HUDEP-2 (cell line): ENCODE data around the gene CD200.
"Not testable (repeated sequence)": the region's sequence is repeated elsewhere in the genome, so short reads cannot be mapped to it uniquely, and the experiment has no call there.

Experiments used
- DNase-seq, 76 experiments: peaks; one replicate each; lab custom pipeline; 2025; ENCODE audit not compliant: unreplicated experiment in 76 of 76; lab: John Stamatoyannopoulos, UW

Gene CD200

GRCh38 chr3:112357930-112358780 lies 25.2 kb downstream of the CD200 start:
- no peak for DNase-seq

GRCh38 chr3:112360561-112360960 lies 27.6 kb downstream of the CD200 start:
- no peak for DNase-seq

DNA sequence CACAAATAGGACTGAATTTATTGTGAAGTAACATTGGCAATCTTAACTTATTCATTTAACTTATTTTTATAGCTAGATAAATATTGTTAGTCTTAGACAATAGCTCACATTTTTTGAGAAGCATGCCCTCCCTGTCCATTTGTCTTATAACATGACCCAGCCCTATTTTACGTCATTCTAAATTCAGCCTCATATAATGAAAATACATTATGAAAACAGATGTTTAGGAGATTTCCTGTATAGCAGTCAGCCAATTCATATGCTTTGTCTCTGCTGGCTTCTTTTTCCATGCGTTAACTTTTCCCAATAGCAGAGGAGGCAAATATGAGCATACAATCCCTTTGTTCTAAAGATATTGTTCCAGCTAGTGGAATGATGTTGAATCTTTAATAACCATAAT lies 29.3 kb downstream of the CD200 start:
- DNase-seq = no peak

- DNase-seq = no peak
Measured at GRCh38 chr3:112364291-112364690, 31.3 kb downstream of the CD200 start.

- no peak for DNase-seq
Measured at GRCh38 chr3:112365035-112365434, 32.1 kb downstream of the CD200 start.

- DNase-seq = no peak
Measured at GRCh38 chr3:112365636-112366035, 32.7 kb downstream of the CD200 start.

- DNase-seq = no peak
Measured at GRCh38 chr3:112366522-112366921, 33.6 kb downstream of the CD200 start.

DNA sequence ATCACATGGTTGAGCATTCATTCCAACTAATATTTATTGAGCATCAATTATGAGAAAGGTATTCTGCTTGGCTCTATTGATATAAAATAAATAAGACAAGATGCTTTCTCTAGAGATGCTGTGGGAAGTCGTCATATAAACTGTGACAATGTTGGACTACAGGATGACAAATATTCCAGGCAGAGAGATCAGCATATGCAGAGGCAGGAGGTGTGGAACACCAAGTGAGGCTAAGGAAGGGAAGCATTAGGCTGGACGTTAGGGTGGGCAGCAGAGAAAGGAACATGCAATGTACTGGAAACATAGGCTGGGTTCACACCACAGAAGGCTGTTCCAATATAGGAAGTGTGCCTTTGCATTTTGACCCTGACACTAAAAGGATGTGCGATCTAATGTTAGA lies 38.6 kb downstream of the CD200 start:
- no peak for DNase-seq

DNA sequence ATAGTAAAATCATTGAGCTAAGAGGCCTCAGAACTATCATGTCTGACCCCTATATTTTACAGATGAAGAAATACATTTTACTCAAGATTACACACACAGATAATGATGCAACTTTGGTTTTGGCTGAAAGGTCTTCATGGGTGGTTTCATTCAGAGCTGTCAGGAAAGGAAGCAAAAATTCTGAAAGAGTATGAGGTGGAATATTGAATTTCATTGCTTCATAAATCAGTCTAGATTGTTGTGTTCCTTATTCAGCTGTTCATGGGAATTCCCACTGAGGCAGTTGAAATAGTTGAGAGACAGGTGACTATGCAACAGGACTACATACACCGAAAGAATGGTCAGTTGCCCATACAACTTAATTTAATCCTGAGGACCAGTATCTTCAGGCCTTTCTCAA lies 39.4 kb downstream of the CD200 start:
- no peak for DNase-seq

GRCh38 chr3:112373476-112373875 lies 40.5 kb downstream of the CD200 start:
- no peak for DNase-seq

DNA sequence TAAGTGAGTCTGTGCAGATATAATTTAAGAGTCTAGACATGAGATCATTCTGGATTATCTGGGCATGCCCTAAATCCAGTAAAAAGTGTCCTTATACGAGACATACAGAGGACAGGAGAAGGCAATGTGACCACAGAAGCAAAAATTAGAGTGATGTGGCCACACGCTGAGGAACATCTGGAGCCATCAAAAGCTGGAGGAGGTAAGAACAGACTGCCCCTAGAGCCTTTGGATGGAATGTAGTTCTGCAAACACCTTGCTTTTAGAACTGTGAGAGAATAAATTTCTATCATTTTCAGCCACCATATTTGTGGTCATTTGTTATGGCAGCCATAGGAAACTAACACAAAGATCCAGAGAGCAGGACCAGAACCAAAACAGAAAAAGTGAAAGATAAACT lies 41.0 kb downstream of the CD200 start:
- no peak for DNase-seq

DNA sequence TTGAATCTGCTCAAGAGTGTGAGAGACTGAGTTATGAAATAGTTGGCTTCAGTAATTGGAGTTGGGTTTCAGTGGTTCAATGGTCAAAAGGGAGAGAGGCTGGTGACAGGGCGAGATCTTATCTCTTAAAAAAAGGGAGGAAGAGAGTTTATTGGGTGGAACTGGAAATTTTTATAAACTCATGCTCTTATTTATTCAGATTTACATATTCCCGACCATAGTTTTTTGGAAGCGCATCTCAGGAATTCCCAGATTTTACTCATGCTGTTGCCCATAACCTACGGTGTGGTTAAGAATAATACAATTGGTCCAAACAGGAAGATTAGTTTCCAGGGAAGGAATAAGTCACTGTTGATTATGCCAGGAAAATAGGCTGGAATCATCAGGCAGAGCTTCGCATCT lies 41.4 kb downstream of the CD200 start:
- DNase-seq = no peak

- no peak for DNase-seq
Measured at GRCh38 chr3:112375117-112375516, 42.2 kb downstream of the CD200 start.

DNA sequence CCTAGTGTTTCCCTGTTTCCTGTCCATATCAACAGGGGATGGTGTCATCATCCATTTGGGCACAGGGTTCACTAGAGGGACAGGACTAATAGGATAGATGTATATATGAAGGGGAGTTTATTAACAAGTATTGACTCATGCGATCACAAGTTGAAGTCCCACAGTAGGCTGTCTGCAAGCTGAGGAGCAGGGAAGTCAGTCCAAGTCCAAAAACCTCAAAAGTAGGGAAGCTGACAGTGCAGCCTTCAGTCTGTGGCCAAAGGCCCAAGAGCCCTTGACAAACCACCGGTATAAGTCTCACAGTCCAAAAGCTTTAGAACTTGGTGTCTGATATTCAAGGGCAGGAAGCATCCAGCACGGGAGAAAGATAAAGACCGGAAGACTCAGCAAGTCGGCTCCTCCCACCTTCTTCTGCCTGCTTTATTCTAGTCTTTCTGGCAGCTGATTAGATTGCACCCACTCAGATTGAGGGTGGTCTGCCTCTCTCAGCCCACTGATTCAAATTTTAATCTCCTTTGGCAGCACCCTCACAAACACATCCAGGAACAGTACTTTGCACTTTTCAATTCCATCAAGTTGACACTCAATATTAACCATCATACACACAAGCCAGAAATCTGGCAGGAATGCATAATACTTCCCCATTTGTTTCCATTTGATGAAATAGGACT lies 43.4 kb downstream of the CD200 start:
- no peak for DNase-seq

GRCh38 chr3:112376992-112377391 lies 44.0 kb downstream of the CD200 start:
- DNase-seq = peak in 9 of 76 experiments; percentile 1 to 29 (median 8)

DNA sequence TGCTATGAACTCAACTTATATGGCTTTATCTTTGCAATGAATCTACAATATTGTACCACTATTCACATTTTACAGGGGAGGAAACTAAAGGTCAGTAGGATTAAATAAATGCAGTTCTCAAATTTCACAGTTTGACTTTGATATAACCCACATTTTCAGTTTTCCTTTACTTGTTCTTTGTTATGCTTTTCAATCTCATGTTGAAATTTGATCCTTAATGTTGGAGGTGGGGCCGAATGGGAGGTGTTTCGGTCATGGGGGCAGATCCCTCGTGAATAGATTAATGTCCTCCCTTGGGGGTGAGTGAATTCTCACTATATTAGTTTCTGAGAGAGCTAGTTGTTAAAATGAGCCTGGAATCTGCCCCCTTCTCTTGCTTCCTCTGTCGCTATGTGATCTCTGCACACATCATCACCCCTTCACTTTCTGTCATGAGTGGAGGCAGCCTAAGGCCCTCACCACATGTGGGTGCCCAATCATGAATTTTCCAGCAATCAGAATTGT lies 44.7 kb downstream of the CD200 start:
- DNase-seq = no peak

GRCh38 chr3:112378347-112378746 lies 45.4 kb downstream of the CD200 start:
- DNase-seq = not testable (repeated sequence)

GRCh38 chr3:112379020-112379690 lies 46.2 kb downstream of the CD200 start:
- DNase-seq = no peak

DNA sequence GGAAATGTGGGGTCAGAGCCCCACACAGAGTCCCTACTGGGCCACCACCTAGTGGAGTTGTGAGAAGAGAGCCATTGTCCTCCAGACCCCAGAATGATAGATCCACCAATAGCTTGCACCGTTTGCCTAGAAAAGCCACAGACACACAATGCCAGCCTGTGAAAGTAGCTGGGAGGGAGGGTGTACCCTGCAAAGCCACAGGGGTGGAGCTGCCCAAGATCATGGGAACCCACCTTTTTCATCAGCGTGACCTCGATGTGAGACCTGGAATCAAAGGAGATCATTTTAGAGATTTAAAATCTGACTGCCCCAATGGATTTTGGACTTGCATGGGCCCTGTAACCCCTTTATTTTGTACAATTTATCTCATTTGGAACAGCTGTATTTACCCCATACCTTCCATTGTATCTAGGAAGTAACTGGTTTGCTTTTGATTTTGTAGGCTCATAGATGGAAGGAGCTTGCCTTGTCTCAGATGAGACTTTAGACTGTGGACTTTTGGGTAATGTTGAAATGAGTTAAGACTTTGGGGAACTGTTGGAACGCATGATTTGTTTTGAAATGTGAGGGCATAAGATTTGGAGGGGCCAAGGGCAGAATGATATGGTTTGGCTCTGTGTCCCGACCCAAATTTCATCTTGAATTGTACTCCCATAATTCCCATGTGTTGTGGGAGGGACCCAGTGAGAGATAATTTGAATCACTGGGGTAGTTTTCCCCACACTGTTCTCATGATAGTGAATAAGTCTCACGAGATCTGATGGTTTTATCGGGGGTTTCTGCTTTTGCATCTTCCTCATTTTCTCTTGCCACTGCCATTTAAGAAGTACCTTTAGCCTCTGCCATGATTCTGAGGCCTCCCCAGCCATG lies 49.0 kb downstream of the CD200 start:
- DNase-seq = no peak

- DNase-seq = no peak
Measured at GRCh38 chr3:112382543-112383160, 49.7 kb downstream of the CD200 start.
